PC-3 (cell line): ENCODE results near the gene DLG1. TPM values are rescaled to one million over a fixed set of nuclear protein-coding genes. Genes with fewer than 3 reads are reported as not detected.

Experiments used
- ATAC-seq: fragments of 200-7000 bp; cut with Tn5 transposase; 2 replicates; pipeline ENCODE4 v1.9.1; 2020; ENCODE audit warnings: mild to moderate bottlenecking, moderate library complexity
- BruUV-seq: library from RNA; stranded (reverse); fragments of 400-500 nt; replicated peaks from 2 replicates; lab custom pipeline; 2021; lab: Mats Ljungman, UMichigan
- CTCF ChIA-PET: fragments of 300-600 bp; sonication (Branson Sonifier 250); formaldehyde crosslinking; loops from one replicate; lab custom pipeline; 2022; ENCODE audit warnings: antibody characterized with exemption; lab: Charles Lee
- POLR2A ChIA-PET: fragments of 300-600 bp; sonication (Branson Sonifier 250); formaldehyde crosslinking; loops from one replicate; lab custom pipeline; 2022; ENCODE audit warnings: antibody characterized with exemption; ENCODE audit not compliant: unreplicated experiment; lab: Charles Lee
- DNase-seq: peaks from one replicate; pipeline ENCODE4 v3.0.0-alpha.2; 2015
- H2AFZ ChIP-seq: fragments of 300-600 bp; sonication (generic); 2 replicates; pipeline ENCODE4 v1.6.0; 2016; ENCODE audit warnings: antibody characterized with exemption, low read length
- H3F3A ChIP-seq: fragments of 300-600 bp; sonication (generic); one replicate; pipeline ENCODE4 v1.6.0; 2017; ENCODE audit warnings: antibody characterized with exemption, low read length, control low read depth, mild to moderate bottlenecking; ENCODE audit not compliant: unreplicated experiment
- H3K27ac ChIP-seq: fragments of 300-600 bp; sonication (generic); 2 replicates; pipeline ENCODE4 v1.5.1; 2016; ENCODE audit warnings: mild to moderate bottlenecking, low read length
- H3K27me3 ChIP-seq: fragments of 300-600 bp; sonication (generic); 2 replicates; pipeline ENCODE4 v1.6.1; 2016; ENCODE audit warnings: low read length, mixed read lengths
- H3K36me3 ChIP-seq: fragments of 300-600 bp; sonication (generic); 2 replicates; pipeline ENCODE4 v1.6.1; 2016; ENCODE audit warnings: low read depth, mixed run types, low read length, mixed read lengths
- H3K4me1 ChIP-seq: fragments of 300-600 bp; sonication (generic); 2 replicates; pipeline ENCODE4 v1.5.1; 2016; ENCODE audit warnings: low read length; ENCODE audit not compliant: insufficient read depth
- H3K4me2 ChIP-seq: fragments of 300-600 bp; sonication (generic); 2 replicates; pipeline ENCODE4 v1.6.0; 2016; ENCODE audit warnings: low read length
- H3K4me3 ChIP-seq: fragments of 300-600 bp; sonication (generic); 2 replicates; pipeline ENCODE4 v1.5.1; 2016; ENCODE audit warnings: mild to moderate bottlenecking, low read length, mixed read lengths
- H3K79me2 ChIP-seq: fragments of 300-600 bp; sonication (generic); 2 replicates; pipeline ENCODE4 v1.6.1; 2017; ENCODE audit warnings: low read length, mixed read lengths
- H3K9ac ChIP-seq: fragments of 300-600 bp; sonication (generic); 2 replicates; pipeline ENCODE4 v1.6.0; 2016; ENCODE audit warnings: mild to moderate bottlenecking, low read length
- H3K9me2 ChIP-seq: fragments of 300-600 bp; sonication (generic); replicated peaks from 2 replicates; pipeline ENCODE4 v1.6.1; 2016; ENCODE audit warnings: mixed run types, low read length, mixed read lengths
- H3K9me3 ChIP-seq: fragments of 300-600 bp; sonication (generic); 2 replicates; pipeline ENCODE4 v1.6.1; 2016; ENCODE audit warnings: low read length, mixed read lengths
- H4K20me1 ChIP-seq: fragments of 300-600 bp; sonication (generic); 2 replicates; pipeline ENCODE4 v1.6.1; 2016; ENCODE audit warnings: low read length, mixed read lengths
- CTCF ChIP-seq: fragments of 300-600 bp; sonication (generic); conservative IDR thresholded peaks from 2 replicates; pipeline ENCODE4 v1.5.1; 2017; ENCODE audit warnings: antibody characterized with exemption, low read depth, mild to moderate bottlenecking, low read length
- EZH2 ChIP-seq: fragments of 300-600 bp; sonication (generic); IDR thresholded peaks from one replicate; pipeline ENCODE4 v1.6.1; 2017; ENCODE audit warnings: antibody characterized with exemption, mild to moderate bottlenecking, low read length; ENCODE audit not compliant: unreplicated experiment
- EZH2phosphoT487 ChIP-seq: fragments of 300-600 bp; sonication (generic); IDR thresholded peaks from 2 replicates; pipeline ENCODE4 v1.6.1; 2018; ENCODE audit warnings: mild to moderate bottlenecking, antibody characterized with exemption, low read length, borderline replicate concordance
- intact Hi-C: fragments of 100-400 bp; cut with micrococcal nuclease; formaldehyde crosslinking; loops from 2 replicates; pipeline ENCODE4 v1.9.0; 2023
- total RNA-seq: library from RNA; depleted of rRNA; stranded (reverse); fragments of >200 nt; gene quantifications from 2 replicates; pipeline ENCODE4 v1.2.3, GENCODE V29; 2014

The DLG1 gene
- total RNA-seq, 1 experiment from 2014 or later: 60.8 TPM

GRCh38 chr3:197137751-197138150 lies 160.7 kb downstream of the DLG1 start:
- no peak for ATAC-seq
- no peaks in the 10 kb centered on the region for H3K9me2 ChIP-seq
- no peaks in the 10 kb centered on the region for H3K27me3 ChIP-seq
- no peaks in the 10 kb centered on the region for H3K4me1 ChIP-seq
- H3F3A ChIP-seq: no peaks in the 10 kb centered on the region
- intact Hi-C loops: no loop called here
- no peak for DNase-seq
- no peak overlapping the region for H3K9ac ChIP-seq
- no peaks in the 10 kb centered on the region for H3K79me2 ChIP-seq
- H3K36me3 ChIP-seq: peaks cover 56% of the 10 kb centered on the region
- H3K27ac ChIP-seq: no peak overlapping the region
- no peaks in the 10 kb centered on the region for H3K9me3 ChIP-seq
- BruUV-seq: no TSS peak
- TF ChIP-seq CTCF (no peak), EZH2phosphoT487 (no peak), EZH2 (no peak)
- ChIA-PET POLR2A (no interaction called here), CTCF (no interaction called here)
- no peak overlapping the region for H2AFZ ChIP-seq
- H3K4me2 ChIP-seq: no peak overlapping the region
- no peaks in the 10 kb centered on the region for H4K20me1 ChIP-seq
- no peak overlapping the region for H3K4me3 ChIP-seq

DNA sequence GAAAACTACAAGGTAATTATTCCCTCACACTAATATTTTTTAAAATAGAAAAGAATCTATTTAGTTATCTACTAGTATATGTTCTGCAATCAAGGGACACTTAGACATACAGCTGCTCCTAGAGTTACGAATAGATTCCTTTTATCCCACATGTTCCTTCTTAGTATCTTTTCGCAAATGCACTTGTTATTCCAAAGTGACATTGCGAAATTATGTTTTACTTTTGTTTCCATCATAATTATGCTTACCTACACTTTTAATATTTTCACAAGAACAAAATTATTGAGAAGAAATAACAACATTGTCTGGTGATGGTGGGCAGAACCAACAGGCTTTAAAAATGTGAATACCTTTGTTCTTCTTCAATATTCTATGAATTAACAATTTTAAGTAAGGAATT lies 161.7 kb downstream of the DLG1 start:
- Histone ChIP-seq H3K27me3 (no peaks in the 10 kb centered on the region), H3K9ac (no peak overlapping the region), H3K36me3 (peaks cover 56% of the 10 kb centered on the region), H3K9me3 (no peaks in the 10 kb centered on the region), H3K27ac (no peak overlapping the region), H3K4me3 (no peak overlapping the region), H2AFZ (no peak overlapping the region), H3K4me2 (no peak overlapping the region), H3F3A (no peaks in the 10 kb centered on the region), H3K79me2 (no peaks in the 10 kb centered on the region), H4K20me1 (no peaks in the 10 kb centered on the region), H3K9me2 (no peaks in the 10 kb centered on the region), H3K4me1 (no peaks in the 10 kb centered on the region)
- BruUV-seq: no TSS peak
- no peak for DNase-seq
- TF ChIP-seq EZH2 (no peak), EZH2phosphoT487 (no peak), CTCF (no peak)
- ChIA-PET CTCF (no interaction called here), POLR2A (no interaction called here)
- intact Hi-C loops: no loop called here
- no peak for ATAC-seq

DNA sequence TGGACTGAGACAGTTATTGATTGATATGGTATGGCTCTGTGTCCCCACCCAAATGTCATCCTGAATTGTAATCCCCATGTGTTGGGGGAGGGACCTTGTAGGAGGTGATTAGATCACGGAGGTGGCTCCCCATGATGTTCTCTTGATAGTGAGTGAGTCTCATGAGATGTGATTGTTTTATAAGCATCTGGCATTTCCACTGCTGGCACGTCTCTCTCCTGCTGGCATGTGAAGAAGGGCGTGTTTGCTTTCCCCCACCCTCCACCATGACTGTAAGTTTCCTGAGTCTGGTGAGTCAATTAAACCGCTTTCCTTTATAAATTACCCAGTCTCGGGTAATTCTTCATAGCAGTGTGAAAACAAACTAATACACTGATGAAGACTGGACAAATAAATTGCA lies 163.2 kb downstream of the DLG1 start:
- no peak overlapping the region for H3K4me2 ChIP-seq
- H3K9me3 ChIP-seq: no peaks in the 10 kb centered on the region
- DNase-seq (peak; percentile 9), ATAC-seq (peak; percentile 51)
- no peak overlapping the region for H3K4me3 ChIP-seq
- no peaks in the 10 kb centered on the region for H3K9me2 ChIP-seq
- H3K9ac ChIP-seq: no peak overlapping the region
- peaks cover 57% of the 10 kb centered on the region for H3K36me3 ChIP-seq
- H3K4me1 ChIP-seq: no peaks in the 10 kb centered on the region
- no peaks in the 10 kb centered on the region for H3K27me3 ChIP-seq
- intact Hi-C loops: no loop called here
- H3F3A ChIP-seq: no peaks in the 10 kb centered on the region
- no TSS peak for BruUV-seq
- no peaks in the 10 kb centered on the region for H4K20me1 ChIP-seq
- no peaks in the 10 kb centered on the region for H3K79me2 ChIP-seq
- no peak overlapping the region for H2AFZ ChIP-seq
- ChIA-PET CTCF (no interaction called here), POLR2A (no interaction called here)
- TF ChIP-seq CTCF: no peak
- no peak for TF ChIP-seq EZH2
- TF ChIP-seq EZH2phosphoT487: no peak
- H3K27ac ChIP-seq: no peak overlapping the region
